Stimulated activated CD4-positive, alpha-beta T cell treated with anti-CD3 and anti-CD28 coated beads, Interleukin-4, amount 100 ng/mL, for 4 hours (primary cell): ENCODE results near the gene KMT2D.

Experiments used
- DNase-seq, 2 experiments: peaks; one replicate each; pipeline ENCODE4 v3.0.0-alpha.2; 2020

Gene KMT2D

DNA sequence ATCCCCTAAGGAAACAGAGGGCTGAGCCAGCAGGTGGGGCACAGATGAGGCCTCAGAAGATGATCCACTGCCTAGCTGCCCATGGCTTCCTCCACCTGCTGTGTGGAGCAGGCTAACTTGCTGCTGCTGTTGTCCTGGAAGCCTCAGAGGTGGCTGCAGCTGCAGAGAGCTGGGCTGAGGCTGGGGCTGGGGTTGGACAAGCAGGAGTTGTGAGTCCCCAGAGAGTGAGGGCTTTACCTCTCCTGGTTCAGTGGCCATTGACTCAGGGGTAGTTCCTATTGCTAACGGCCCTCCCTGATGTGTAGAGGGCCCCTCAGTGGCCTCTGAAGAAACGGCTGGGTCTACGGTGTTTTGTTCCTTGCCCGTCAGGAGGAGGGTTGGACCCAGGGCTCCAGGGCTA lies 28.3 kb downstream of the KMT2D start:
- DNase-seq = no peak

GRCh38 chr12:49031573-49032161 lies 28.9 kb downstream of the KMT2D start:
- no peak for DNase-seq

- DNase-seq = no peak
Measured at GRCh38 chr12:49030714-49031572, 29.7 kb downstream of the KMT2D start.

GRCh38 chr12:49030119-49030518 lies 30.5 kb downstream of the KMT2D start:
- DNase-seq = no peak

GRCh38 chr12:49028666-49029275 lies 31.8 kb downstream of the KMT2D start:
- DNase-seq = no peak

DNA sequence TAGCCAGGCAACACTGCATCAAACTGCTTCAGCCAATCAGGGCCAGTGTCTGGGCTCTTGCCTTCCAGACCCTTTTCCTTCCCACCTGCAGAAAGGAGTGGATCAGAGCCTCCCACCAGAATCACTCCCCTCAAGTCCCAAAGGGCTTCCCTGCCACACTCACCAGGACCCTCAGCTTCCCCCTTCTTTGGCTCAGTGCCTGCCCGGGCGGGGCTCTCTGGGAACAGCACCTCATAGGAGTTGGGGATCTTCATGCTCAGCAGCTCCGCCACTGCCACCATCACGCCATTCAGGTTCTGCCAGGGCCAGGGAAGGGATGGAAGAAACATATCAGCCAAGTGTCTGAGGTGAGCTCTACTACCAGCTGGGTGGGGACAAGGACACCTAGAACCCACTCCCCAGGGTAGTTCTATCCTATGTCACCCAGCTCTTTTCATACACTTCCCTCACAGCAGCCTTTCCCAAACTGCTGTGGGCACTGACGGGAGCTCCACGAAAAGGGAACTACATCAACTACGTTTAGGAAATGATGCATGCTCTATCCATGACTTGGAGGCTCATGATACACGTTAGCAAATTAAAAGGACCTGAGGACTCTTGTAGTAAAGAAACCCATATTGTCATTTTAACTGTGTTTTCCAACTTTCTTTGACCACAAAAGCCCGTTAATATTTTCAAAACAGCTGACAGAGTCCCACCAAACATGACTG lies 32.6 kb downstream of the KMT2D start:
- no peak for DNase-seq

GRCh38 chr12:49026678-49027480 lies 33.7 kb downstream of the KMT2D start:
- no peak for DNase-seq

- no peak for DNase-seq
Measured at GRCh38 chr12:49026101-49026500, 34.5 kb downstream of the KMT2D start.

GRCh38 chr12:49025463-49025862 lies 35.1 kb downstream of the KMT2D start:
- no peak for DNase-seq

- DNase-seq = no peak
Measured at GRCh38 chr12:49024543-49024942, 36.1 kb downstream of the KMT2D start.

DNA sequence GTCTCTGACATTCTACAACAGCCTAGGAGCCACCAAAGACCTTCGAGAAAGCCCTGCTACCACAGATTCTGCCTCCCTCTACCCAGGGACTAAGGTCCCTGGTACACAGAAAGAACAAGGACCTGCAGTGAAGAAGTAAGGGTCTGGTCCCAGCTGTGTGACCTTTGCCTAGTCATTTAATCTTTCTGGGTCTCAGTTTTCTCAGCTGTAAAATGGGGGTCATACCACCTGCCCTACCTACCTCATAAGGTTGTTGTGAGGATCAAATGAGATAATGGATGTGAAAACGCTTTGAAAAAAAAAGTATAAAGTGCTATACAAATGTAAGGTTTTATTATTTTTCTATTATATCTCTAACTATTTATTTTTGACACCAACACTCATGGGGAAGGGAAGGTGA lies 36.8 kb downstream of the KMT2D start:
- no peak for DNase-seq

DNA sequence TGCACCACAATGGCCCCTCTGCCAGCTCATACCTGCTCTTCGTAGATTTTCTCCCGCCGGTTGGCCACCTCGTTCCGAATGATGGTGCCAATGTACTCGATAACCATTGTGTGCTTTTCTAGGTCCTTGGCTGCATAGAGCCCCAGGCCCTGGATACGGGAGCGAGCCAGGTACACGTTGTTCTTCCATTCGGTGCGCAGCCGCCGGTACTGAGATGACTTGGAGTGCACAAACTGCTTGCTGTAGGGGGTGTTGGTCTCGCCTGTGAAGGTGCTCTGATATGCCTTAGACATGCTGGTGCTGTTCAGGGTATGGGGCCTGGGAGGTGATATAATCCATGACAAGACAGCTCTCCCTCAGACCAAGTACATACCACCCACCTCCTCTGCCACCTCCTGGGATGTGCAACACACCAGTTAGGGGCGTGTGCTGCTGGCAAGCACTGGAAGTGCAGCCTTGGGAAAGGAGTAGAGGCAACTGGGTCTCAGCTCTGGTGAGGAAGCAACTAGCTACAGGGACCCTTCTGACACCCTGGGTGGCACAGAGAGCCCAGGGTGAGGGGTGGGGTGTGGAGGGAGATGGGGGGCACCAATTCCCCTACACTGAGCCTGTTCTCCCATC lies 37.9 kb downstream of the KMT2D start:
- DNase-seq = no peak

DNA sequence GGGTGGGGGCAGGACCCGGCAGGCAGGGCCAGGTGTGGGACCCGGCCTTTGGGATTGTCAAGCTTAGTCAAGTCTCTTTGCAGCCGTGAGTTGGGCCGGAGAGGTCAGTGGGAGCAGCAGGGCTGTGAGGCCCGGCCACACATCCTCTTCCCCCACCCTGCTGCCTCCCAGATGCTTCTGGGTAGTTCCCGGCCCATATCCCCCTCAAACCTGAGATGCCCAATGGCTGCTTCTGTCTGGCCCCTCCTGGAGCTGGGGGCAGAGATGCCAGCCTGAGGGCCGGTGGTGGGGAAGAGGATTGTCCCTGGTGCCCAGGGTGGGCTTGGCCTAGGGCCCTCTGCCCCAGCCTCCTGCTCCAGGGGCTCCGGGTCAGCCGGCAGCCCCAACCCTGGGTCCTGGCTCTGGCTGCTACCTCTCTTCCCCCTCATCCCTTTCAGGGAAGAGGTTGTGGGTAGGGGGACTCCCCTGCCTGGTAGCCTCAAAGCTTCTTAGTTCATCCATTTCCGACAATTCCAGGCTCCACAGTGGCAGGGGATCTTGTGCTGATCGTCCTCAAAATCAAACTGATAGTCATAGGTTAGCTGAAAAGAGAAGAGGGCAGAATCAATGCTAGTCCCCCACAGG lies 39.2 kb downstream of the KMT2D start:
- no peak for DNase-seq

- no peak for DNase-seq
Measured at GRCh38 chr12:49020441-49020840, 40.2 kb downstream of the KMT2D start.

DNA sequence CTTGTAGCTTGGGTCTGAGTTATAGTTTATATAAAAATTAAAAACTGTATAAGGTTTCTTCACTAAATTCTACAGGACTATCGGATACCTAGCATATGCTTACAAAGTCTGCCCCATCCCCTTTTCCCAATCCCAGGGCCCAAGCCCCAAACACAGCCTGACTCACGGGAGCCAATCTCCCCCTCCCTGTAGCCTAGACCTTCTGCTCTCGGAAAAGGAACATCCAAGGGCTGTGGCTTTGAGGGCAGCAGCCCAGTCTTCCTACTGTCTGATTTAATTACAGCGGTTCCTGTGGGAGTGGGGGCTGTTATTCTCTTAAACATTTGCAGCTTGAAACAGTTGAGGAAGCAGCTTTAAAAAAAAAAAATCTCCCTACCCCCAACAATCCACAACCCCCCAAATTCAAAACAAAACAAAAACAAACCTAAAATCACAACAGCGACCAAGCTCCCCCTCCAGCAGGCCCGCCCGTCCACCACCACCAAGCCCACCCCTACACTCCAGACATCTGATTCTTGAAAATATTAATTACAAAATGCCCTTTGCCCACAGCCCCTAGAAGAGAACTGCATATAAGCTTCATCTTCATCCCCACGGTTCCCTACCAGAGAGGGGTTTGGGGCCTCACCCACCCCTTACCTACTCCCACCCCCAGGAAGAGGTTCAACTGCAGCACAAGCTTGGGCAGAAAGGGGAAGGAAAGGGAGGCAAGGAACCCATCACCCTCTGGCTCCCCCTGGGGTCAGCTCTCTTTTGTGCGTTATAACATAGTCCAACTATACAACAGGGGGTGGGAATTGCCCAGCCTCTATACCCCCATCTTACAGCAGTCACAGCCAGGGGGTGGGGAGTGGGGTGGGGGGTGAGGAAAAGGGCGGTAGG lies 40.9 kb downstream of the KMT2D start:
- DNase-seq = peak in 1 of 2 experiments; percentile 27

DNA sequence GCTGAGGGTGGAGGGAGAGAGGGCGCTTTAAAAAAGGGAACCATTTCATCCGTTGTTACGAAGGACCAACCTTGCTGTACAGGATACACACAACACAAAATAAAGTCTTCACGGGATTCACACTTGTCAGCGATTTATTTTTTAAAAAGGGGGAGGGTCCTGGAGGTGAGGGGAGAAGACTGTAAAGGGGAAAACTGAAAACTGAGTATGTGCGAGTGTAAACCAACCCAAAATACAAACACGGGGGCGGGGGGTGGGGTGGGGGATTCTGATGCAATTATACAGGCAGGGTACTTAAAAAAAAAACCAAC lies 41.5 kb downstream of the KMT2D start:
- no peak for DNase-seq

- DNase-seq = peak; percentile 92 to 95
Measured at GRCh38 chr12:49018261-49019119, 42.1 kb downstream of the KMT2D start, which contains the start of gene PRKAG1. PRKAG1 (minus strand) TSS chr12:49018776; CDS start chr12:49018740, 36 bp downstream.

DNA sequence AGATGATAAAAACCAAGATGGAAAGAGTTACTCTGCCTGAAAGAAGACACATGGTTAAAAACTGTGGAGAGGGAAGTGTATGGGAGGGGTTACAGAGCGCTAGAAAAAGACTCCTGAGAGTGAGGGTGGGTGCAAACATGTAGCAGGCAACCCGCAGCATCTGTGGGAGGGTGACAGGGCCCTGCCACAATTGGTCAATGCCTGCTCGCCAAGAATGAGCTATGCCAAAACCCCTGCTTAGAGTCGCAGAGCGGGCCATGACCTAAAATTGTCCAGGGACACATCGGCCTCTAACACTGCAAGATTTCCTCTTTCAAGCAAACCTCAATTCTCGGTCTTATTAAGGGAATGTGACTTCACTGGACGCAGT lies 42.7 kb downstream of the KMT2D start:
- peak; percentile 23 to 30 for DNase-seq

DNA sequence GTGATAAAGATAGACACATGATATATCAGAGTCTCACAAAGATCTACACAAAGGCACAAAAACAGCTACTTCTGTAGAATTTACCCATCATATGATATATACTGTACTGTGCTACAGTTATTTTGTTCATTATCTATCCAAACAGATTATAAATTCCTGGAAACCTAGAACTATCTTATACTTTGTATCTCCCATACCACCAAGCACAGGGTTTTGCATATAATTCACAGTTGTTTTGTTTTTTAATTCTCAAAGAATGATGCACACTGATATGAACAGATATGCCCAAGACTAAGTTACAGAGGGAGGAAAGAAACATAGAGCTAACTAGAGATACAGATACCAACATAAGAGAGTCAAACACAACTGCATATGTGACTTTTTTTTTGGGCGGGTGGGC lies 45.4 kb downstream of the KMT2D start:
- DNase-seq = no peak

DNA sequence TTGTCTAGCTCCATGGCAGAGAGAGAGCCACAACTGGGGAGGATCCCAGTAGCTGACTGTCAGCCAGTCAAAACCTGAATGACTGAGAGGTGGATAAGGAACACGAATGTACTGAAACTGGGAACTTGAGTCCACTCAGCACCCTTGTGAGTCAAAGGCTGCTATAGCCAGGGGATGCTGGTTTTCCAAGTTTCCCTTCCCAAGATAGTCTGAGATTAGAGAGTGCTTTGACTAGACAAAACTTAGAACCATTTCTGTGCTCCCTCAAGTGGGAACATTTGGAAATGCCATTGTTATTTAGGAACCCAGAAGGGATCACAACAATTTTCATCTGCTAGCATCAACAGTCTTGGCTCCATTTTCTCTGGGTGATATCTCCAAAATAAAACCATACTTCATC lies 46.0 kb downstream of the KMT2D start:
- DNase-seq = no peak
